IMR-90 (cell line): Measurements from ENCODE around the gene LRCOL1. TPM values are rescaled to one million over a fixed set of nuclear protein-coding genes. Genes with fewer than 3 reads are reported as not detected.

Experiments
- ATAC-seq: fragments of 200-7000 bp; cut with Tn5 transposase; 2 replicates; pipeline ENCODE4 v1.9.1; 2020; ENCODE audit warnings: low read depth, mild to moderate bottlenecking, moderate library complexity
- BruUV-seq: library from RNA; stranded (reverse); fragments of 400-500 nt; replicated peaks from 2 replicates; lab custom pipeline; 2021; lab: Mats Ljungman, UMichigan
- CTCF ChIA-PET: fragments of 300-600 bp; formaldehyde crosslinking; extraction: SDS; loops from one replicate; lab custom pipeline; 2021; ENCODE audit warnings: antibody characterized with exemption; lab: Yijun Ruan, JAX
- POLR2A ChIA-PET: fragments of 300-600 bp; sonication (Branson Sonifier 250); formaldehyde crosslinking; loops from one replicate; lab custom pipeline; 2022; ENCODE audit warnings: antibody characterized with exemption; ENCODE audit not compliant: unreplicated experiment; lab: Charles Lee
- DNase-seq: peaks from one replicate; pipeline ENCODE4 v3.0.0; 2013
- H2AFZ ChIP-seq: replicated peaks from 2 replicates; pipeline ENCODE3; 2013; ENCODE audit warnings: low read length, mild to moderate bottlenecking; ENCODE audit not compliant: poor library complexity
- H2AK5ac ChIP-seq: 2 replicates; pipeline ENCODE4 v1.6.1; 2013; ENCODE audit warnings: low read depth, low read length, inconsistent platforms
- H2AK9ac ChIP-seq: replicated peaks from 2 replicates; pipeline ENCODE3; 2013; ENCODE audit warnings: mild to moderate bottlenecking, low read depth, low read length, moderate library complexity; ENCODE audit not compliant: poor library complexity
- H2BK120ac ChIP-seq: 2 replicates; pipeline ENCODE4 v1.6.1; 2013; ENCODE audit warnings: low read depth, low read length, inconsistent platforms
- H2BK15ac ChIP-seq: 3 replicates; pipeline ENCODE4 v1.6.1; 2013; ENCODE audit warnings: low read depth, low read length, inconsistent platforms
- H2BK20ac ChIP-seq: 2 replicates; pipeline ENCODE4 v1.6.1; 2013; ENCODE audit warnings: low read depth, mild to moderate bottlenecking, inconsistent platforms, low read length, moderate library complexity
- H2BK5ac ChIP-seq: 2 replicates; pipeline ENCODE4 v1.6.1; 2013; ENCODE audit warnings: mild to moderate bottlenecking, low read depth, low read length, inconsistent platforms; ENCODE audit not compliant: poor library complexity, severe bottlenecking
- H3K14ac ChIP-seq: replicated peaks from 2 replicates; pipeline ENCODE4 v1.6.1; 2013; ENCODE audit warnings: low read depth, low read length, inconsistent platforms
- H3K18ac ChIP-seq: 2 replicates; pipeline ENCODE4 v1.6.1; 2013; ENCODE audit warnings: low read depth, low read length, control low read depth
- H3K23ac ChIP-seq: 2 replicates; pipeline ENCODE4 v1.6.1; 2013; ENCODE audit warnings: low read depth, low read length, inconsistent platforms
- H3K27ac ChIP-seq: 2 replicates; pipeline ENCODE4 v1.5.1; 2013; ENCODE audit warnings: mild to moderate bottlenecking, control low read depth, low read length; ENCODE audit not compliant: insufficient read depth
- H3K27me3 ChIP-seq: 2 replicates; pipeline ENCODE4 v1.6.1; 2013; ENCODE audit warnings: low read length; ENCODE audit not compliant: control insufficient read depth, insufficient read depth
- H3K36me3 ChIP-seq: 2 replicates; pipeline ENCODE4 v1.6.1; 2013; ENCODE audit warnings: low read length, mixed read lengths; ENCODE audit not compliant: control insufficient read depth, insufficient read depth
- H3K4ac ChIP-seq: 2 replicates; pipeline ENCODE4 v1.6.1; 2013; ENCODE audit warnings: low read depth, low read length, inconsistent platforms
- H3K4me1 ChIP-seq: 2 replicates; pipeline ENCODE4 v1.6.1; 2013; ENCODE audit warnings: low read length, mixed read lengths; ENCODE audit not compliant: control insufficient read depth, insufficient read depth
- H3K4me2 ChIP-seq: 2 replicates; pipeline ENCODE4 v1.6.1; 2013; ENCODE audit warnings: low read depth, mild to moderate bottlenecking, control low read depth, low read length, moderate library complexity
- H3K4me3 ChIP-seq: 2 replicates; pipeline ENCODE4 v1.5.1; 2013; ENCODE audit warnings: low read depth, mild to moderate bottlenecking, control low read depth, low read length, moderate library complexity; ENCODE audit not compliant: insufficient read depth
- H3K56ac ChIP-seq: 2 replicates; pipeline ENCODE4 v1.6.1; 2013; ENCODE audit warnings: low read length, inconsistent platforms; ENCODE audit not compliant: insufficient read depth; ENCODE audit errors: extremely low read depth
- H3K79me1 ChIP-seq, 2 experiments: 2 replicates each; pipeline ENCODE4 v1.6.1; 2013; ENCODE audit warnings: low read length in 2 of 2, inconsistent platforms in 1 of 2, low read depth in 1 of 2
- H3K9ac ChIP-seq: 2 replicates; pipeline ENCODE4 v1.6.1; 2013; ENCODE audit warnings: low read depth, low read length, control low read depth
- H3K9me1 ChIP-seq: 2 replicates; pipeline ENCODE4 v1.6.1; 2013; ENCODE audit warnings: low read length, inconsistent platforms; ENCODE audit not compliant: insufficient read depth
- H3K9me3 ChIP-seq: 2 replicates; pipeline ENCODE4 v1.6.1; 2013; ENCODE audit warnings: low read length; ENCODE audit not compliant: control insufficient read depth, insufficient read depth
- H4K20me1 ChIP-seq: 2 replicates; pipeline ENCODE4 v1.6.1; 2013; ENCODE audit warnings: low read length, inconsistent platforms; ENCODE audit not compliant: insufficient read depth
- H4K5ac ChIP-seq: 2 replicates; pipeline ENCODE4 v1.6.1; 2013; ENCODE audit warnings: mild to moderate bottlenecking, low read depth, low read length, control low read depth
- H4K8ac ChIP-seq, 2 experiments: 2 replicates each; pipeline ENCODE4 v1.6.1; 2013; ENCODE audit warnings: low read depth in 2 of 2, low read length in 2 of 2, control low read depth in 1 of 2, inconsistent platforms in 1 of 2
- H4K91ac ChIP-seq: 2 replicates; pipeline ENCODE4 v1.6.1; 2013; ENCODE audit warnings: low read depth, low read length, inconsistent platforms; ENCODE audit not compliant: insufficient read depth
- CTCF ChIP-seq: conservative IDR thresholded peaks from 2 replicates; pipeline ENCODE4 v1.5.1; 2012; ENCODE audit warnings: mild to moderate bottlenecking, low read depth, low read length, improper control_type of control experiment
- FOS ChIP-seq: fragments of 150-350 bp; IDR thresholded peaks from 2 replicates; pipeline ENCODE4 v1.6.1; 2016; ENCODE audit warnings: low read depth, low read length
- MAFK ChIP-seq: IDR thresholded peaks from 2 replicates; pipeline ENCODE4 v1.6.1; 2012; ENCODE audit warnings: low read depth, low read length, improper control_type of control experiment
- MAZ ChIP-seq: IDR thresholded peaks from 2 replicates; pipeline ENCODE4 v1.6.1; 2012; ENCODE audit warnings: low read depth, mild to moderate bottlenecking, low read length, improper control_type of control experiment, moderate library complexity, borderline replicate concordance
- MXI1 ChIP-seq: IDR thresholded peaks from 2 replicates; pipeline ENCODE4 v1.6.1; 2012; ENCODE audit warnings: low read depth, mild to moderate bottlenecking, low read length, moderate library complexity, borderline replicate concordance
- POLR2A ChIP-seq: IDR thresholded peaks from 2 replicates; pipeline ENCODE4 v1.6.1; 2012; ENCODE audit warnings: mild to moderate bottlenecking, low read depth, low read length
- RAD21 ChIP-seq: IDR thresholded peaks from 2 replicates; pipeline ENCODE4 v1.6.1; 2012; ENCODE audit warnings: low read length, improper control_type of control experiment
- RCOR1 ChIP-seq: IDR thresholded peaks from 2 replicates; pipeline ENCODE4 v1.6.1; 2012; ENCODE audit warnings: mild to moderate bottlenecking, low read length, improper control_type of control experiment; ENCODE audit not compliant: insufficient replicate concordance
- RFX5 ChIP-seq: IDR thresholded peaks from 2 replicates; pipeline ENCODE4 v1.8.0; 2012; ENCODE audit warnings: low read depth, mild to moderate bottlenecking, low read length, moderate library complexity
- SMC3 ChIP-seq: fragments of 150-350 bp; IDR thresholded peaks from 2 replicates; pipeline ENCODE4 v1.6.1; 2016; ENCODE audit warnings: low read depth, mild to moderate bottlenecking, antibody characterized with exemption, low read length, moderate library complexity
- USF2 ChIP-seq: fragments of 150-350 bp; IDR thresholded peaks from 2 replicates; pipeline ENCODE4 v1.6.1; 2017; ENCODE audit warnings: mild to moderate bottlenecking, antibody characterized with exemption, low read length, low read depth
- WGBS, 2 experiments: methylation state at CpG; one replicate each; pipeline versions ENCODE4 v1.1.5 to v1.1.7; 2013; ENCODE audit warnings: missing lambda C conversion rate in 2 of 2; ENCODE audit not compliant: insufficient read length in 1 of 2; ENCODE audit errors: extremely low coverage in 2 of 2; 5-methylcytosine and 5-hydroxymethylcytosine counted together
- dilution Hi-C: fragments of 300-500 bp; cut with HindIII; formaldehyde crosslinking; loops from one replicate; pipeline ENCODE4 v1.14.3; 2018; ENCODE audit warnings: low sequenced_read_pairs; ENCODE audit not compliant: unreplicated experiment
- in situ Hi-C: fragments of 300-500 bp; cut with MboI; formaldehyde crosslinking; loops from 3 replicates; pipeline ENCODE4 v1.14.3; 2019; ENCODE audit warnings: low sequenced_read_pairs, inconsistent platforms, mixed read lengths
- intact Hi-C: fragments of 100-400 bp; cut with micrococcal nuclease; formaldehyde crosslinking; loops from 2 replicates; pipeline ENCODE4 v1.10.0; 2022
- polyA plus RNA-seq, 3 experiments: library from polyadenylated mRNA; depleted of rRNA; stranded (reverse); fragments of >200 nt; gene quantifications; 2 replicates each; pipeline ENCODE4 v1.2.3, GENCODE V29; 2012; ENCODE audit warnings: low replicate concordance in 1 of 3
- total RNA-seq: library from RNA; depleted of rRNA; stranded (reverse); fragments of >200 nt; gene quantifications from 2 replicates; pipeline ENCODE4 v1.2.3, GENCODE V29; 2012

The LRCOL1 gene
- total and polyA plus RNA-seq, 2 of the 4 experiments (the other 2 are of a cell fraction), result 1.0 TPM; not detected in 1

DNA sequence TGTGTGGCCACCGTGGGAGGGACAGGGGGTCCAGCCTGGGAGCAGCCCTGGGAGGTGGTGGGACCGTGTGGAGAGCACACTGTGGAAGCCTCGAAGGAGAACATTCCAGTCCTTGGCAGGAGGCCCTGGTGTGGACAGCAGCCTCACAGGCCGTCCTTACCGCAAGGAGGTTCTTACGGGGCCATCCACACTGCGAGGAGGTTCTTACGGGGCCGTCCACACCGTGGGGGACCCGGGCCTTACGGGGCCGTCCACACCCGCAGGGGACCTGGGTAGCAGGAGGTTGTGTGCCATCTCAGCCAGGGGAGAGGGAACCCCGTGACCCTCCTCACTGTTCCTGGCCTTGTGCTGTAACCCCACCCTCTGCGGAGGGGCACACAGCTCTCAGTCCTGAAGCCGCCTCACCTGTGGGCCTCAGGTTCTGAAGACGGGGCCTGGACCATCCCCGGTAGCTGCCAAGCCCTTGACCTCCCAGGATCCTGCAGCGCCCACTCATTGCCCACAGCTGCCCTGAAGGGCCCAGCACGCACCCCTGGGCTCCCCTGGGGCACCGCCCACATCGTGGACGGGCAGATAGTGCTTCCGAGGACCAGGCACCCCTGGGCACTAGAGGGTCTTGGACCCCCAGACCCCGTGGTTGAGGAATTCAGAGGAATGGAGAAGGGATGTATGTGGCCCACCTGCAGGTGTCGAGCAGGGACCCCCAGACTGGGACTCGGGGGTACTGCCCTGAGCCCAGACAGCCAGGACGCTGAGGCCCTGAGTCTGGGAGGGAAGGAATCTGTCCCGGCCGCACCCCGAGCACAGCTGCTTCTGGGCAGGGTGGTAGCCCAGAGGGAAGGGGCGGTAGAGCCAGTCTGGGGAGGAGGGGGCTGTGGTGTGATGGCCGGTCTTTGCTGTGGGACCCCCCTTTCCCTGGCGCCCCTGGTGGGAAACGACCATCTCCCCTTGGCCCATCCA, 37.3 kb downstream of the LRCOL1 start:
- Histone ChIP-seq H3K4me3 (no peak overlapping the region), H4K5ac (no peak overlapping the region), H3K14ac (no peak overlapping the region), H3K18ac (no peak overlapping the region), H3K23ac (no peak overlapping the region), H3K79me1 (no peaks in the 10 kb centered on the region), H2BK5ac (no peak overlapping the region), H3K4ac (no peak overlapping the region), H2BK120ac (no peak overlapping the region), H4K91ac (no peak overlapping the region), H3K27ac (no peak overlapping the region), H3K9ac (no peak overlapping the region), H2AFZ (no peak overlapping the region), H3K9me3 (no peaks in the 10 kb centered on the region), H2BK15ac (no peak overlapping the region), H2AK5ac (no peak overlapping the region), H3K9me1 (no peaks in the 10 kb centered on the region), H4K8ac (no peak overlapping the region), H2AK9ac (no peak overlapping the region), H2BK20ac (no peak overlapping the region), H3K27me3 (no peaks in the 10 kb centered on the region), H3K4me1 (no peaks in the 10 kb centered on the region), H3K36me3 (peaks cover 25% of the 10 kb centered on the region), H4K20me1 (no peaks in the 10 kb centered on the region; the same call in 1 of the 2 replicates), H3K4me2 (no peak overlapping the region), H3K56ac (no peak overlapping the region)
- 90% methylated on average over 17 of the region's 36 CpGs; no CpG with 5 or more reads in 1 of the 2 experiments for WGBS, 2 experiments
- TF ChIP-seq RCOR1, result no peak
- TF ChIP-seq MAFK, result no peak
- no peak for TF ChIP-seq CTCF
- no peak for TF ChIP-seq MXI1
- TF ChIP-seq FOS, result no peak
- TF ChIP-seq USF2, result no peak
- TF ChIP-seq RAD21, result no peak
- TF ChIP-seq POLR2A, result no peak
- TF ChIP-seq SMC3, result no peak
- no peak for TF ChIP-seq RFX5
- no peak for TF ChIP-seq MAZ
- BruUV-seq, result no TSS peak
- ATAC-seq, result no peak
- dilution Hi-C loops, result no loop called here
- intact Hi-C loops, result no loop called here
- ChIA-PET CTCF (no interaction called here), POLR2A (no interaction called here)
- in situ Hi-C loops, result no loop called here
- no peak for DNase-seq
